Measurements from ENCODE around the gene PARP16.

The PARP16 gene

GRCh38 chr15:65259367-65259797, 27.3 kb downstream of the PARP16 start:
- Histone ChIP-seq H3K9ac (ENCODE audit: low read length) (no peak overlapping the region), H3F3A (ENCODE audit: insufficient read depth, low read length) (no peaks in the 10 kb centered on the region), H3K27ac (ENCODE audit: low read depth, low read length, poor library complexity, severe bottlenecking) (no peak overlapping the region), H3K9me3 (ENCODE audit: low read length) (no peaks in the 10 kb centered on the region), H4K20me1 (ENCODE audit: insufficient read depth, low read length) (no peaks in the 10 kb centered on the region), H3K9me2 (ENCODE audit: low read depth, low read length) (no peaks in the 10 kb centered on the region), H3K79me2 (ENCODE audit: insufficient read depth, low read length) (no peaks in the 10 kb centered on the region), H2AFZ (ENCODE audit: low read length) (no peak overlapping the region), H3K4me1 (ENCODE audit: insufficient read depth, low read length, severe bottlenecking) (no peaks in the 10 kb centered on the region), H3K4me3 (ENCODE audit: low read depth, low read length, poor library complexity, severe bottlenecking) (no peak overlapping the region), H3K27me3 (ENCODE audit: insufficient read depth, low read length) (no peaks in the 10 kb centered on the region), H3K36me3 (ENCODE audit: insufficient read depth, low read length) (peaks cover 39% of the 10 kb centered on the region), H3K4me2 (ENCODE audit: low read length) (no peak overlapping the region)
- TF ChIP-seq CTCF (IDR thresholded peaks at IDR 0.05; ENCODE audit: low read length) (no peak), EZH2 (IDR thresholded peaks at IDR 0.05; ENCODE audit: borderline replicate concordance, low read length) (no peak)

- no peaks in the 10 kb centered on the region for H3K79me2 ChIP-seq (ENCODE audit: insufficient read depth, low read length)
- H3K4me1 ChIP-seq (ENCODE audit: insufficient read depth, low read length, severe bottlenecking), result no peaks in the 10 kb centered on the region
- H3K27ac ChIP-seq (ENCODE audit: low read depth, low read length, poor library complexity, severe bottlenecking), result no peak overlapping the region
- H3K36me3 ChIP-seq (ENCODE audit: insufficient read depth, low read length), result peaks cover 39% of the 10 kb centered on the region
- no peaks in the 10 kb centered on the region for H4K20me1 ChIP-seq (ENCODE audit: insufficient read depth, low read length)
- H2AFZ ChIP-seq (ENCODE audit: low read length), result no peak overlapping the region
- H3K9me3 ChIP-seq (ENCODE audit: low read length), result no peaks in the 10 kb centered on the region
- no peak overlapping the region for H3K4me2 ChIP-seq (ENCODE audit: low read length)
- no peaks in the 10 kb centered on the region for H3K9me2 ChIP-seq (ENCODE audit: low read depth, low read length)
- H3F3A ChIP-seq (ENCODE audit: insufficient read depth, low read length), result no peaks in the 10 kb centered on the region
- H3K4me3 ChIP-seq (ENCODE audit: low read depth, low read length, poor library complexity, severe bottlenecking), result no peak overlapping the region
- TF ChIP-seq CTCF (IDR thresholded peaks at IDR 0.05; ENCODE audit: low read length), result no peak
- TF ChIP-seq EZH2 (IDR thresholded peaks at IDR 0.05; ENCODE audit: borderline replicate concordance, low read length), result no peak
- no peak overlapping the region for H3K9ac ChIP-seq (ENCODE audit: low read length)
- no peaks in the 10 kb centered on the region for H3K27me3 ChIP-seq (ENCODE audit: insufficient read depth, low read length)
Observed at GRCh38 chr15:65258375-65259262, 28.1 kb downstream of the PARP16 start.

GRCh38 chr15:65255486-65256140, 31.1 kb downstream of the PARP16 start:
- no peak overlapping the region for H3K4me3 ChIP-seq (ENCODE audit: low read depth, low read length, poor library complexity, severe bottlenecking)
- no peak overlapping the region for H3K27ac ChIP-seq (ENCODE audit: low read depth, low read length, poor library complexity, severe bottlenecking)
- no peaks in the 10 kb centered on the region for H3K9me3 ChIP-seq (ENCODE audit: low read length)
- no peaks in the 10 kb centered on the region for H3K79me2 ChIP-seq (ENCODE audit: insufficient read depth, low read length)
- no peaks in the 10 kb centered on the region for H3K9me2 ChIP-seq (ENCODE audit: low read depth, low read length)
- no peak overlapping the region for H3K4me2 ChIP-seq (ENCODE audit: low read length)
- TF ChIP-seq CTCF (IDR thresholded peaks at IDR 0.05; ENCODE audit: low read length) (no peak), EZH2 (IDR thresholded peaks at IDR 0.05; ENCODE audit: borderline replicate concordance, low read length) (no peak)
- H3K9ac ChIP-seq (ENCODE audit: low read length), result no peak overlapping the region
- H3K4me1 ChIP-seq (ENCODE audit: insufficient read depth, low read length, severe bottlenecking), result no peaks in the 10 kb centered on the region
- H4K20me1 ChIP-seq (ENCODE audit: insufficient read depth, low read length), result no peaks in the 10 kb centered on the region
- H2AFZ ChIP-seq (ENCODE audit: low read length), result no peak overlapping the region
- no peaks in the 10 kb centered on the region for H3F3A ChIP-seq (ENCODE audit: insufficient read depth, low read length)
- H3K36me3 ChIP-seq (ENCODE audit: insufficient read depth, low read length), result peaks cover 29% of the 10 kb centered on the region
- no peaks in the 10 kb centered on the region for H3K27me3 ChIP-seq (ENCODE audit: insufficient read depth, low read length)
